Stimulated activated CD4-positive, alpha-beta T cell treated with anti-CD3 and anti-CD28 coated beads, Interleukin-1b, Interleukin-23, amount 100 ng/mL, for 48 hours (primary cell): ENCODE data around the gene TUBG1.
A peak's percentile ranks its signal among the peaks of the same experiment; 100 is the strongest.
"Not testable (repeated sequence)": the region's sequence is repeated elsewhere in the genome, so short reads cannot be mapped to it uniquely, and the experiment has no call there.

Source experiments
- DNase-seq: peaks from one replicate; pipeline ENCODE4 v3.0.0-alpha.2; 2020

Gene TUBG1

DNA sequence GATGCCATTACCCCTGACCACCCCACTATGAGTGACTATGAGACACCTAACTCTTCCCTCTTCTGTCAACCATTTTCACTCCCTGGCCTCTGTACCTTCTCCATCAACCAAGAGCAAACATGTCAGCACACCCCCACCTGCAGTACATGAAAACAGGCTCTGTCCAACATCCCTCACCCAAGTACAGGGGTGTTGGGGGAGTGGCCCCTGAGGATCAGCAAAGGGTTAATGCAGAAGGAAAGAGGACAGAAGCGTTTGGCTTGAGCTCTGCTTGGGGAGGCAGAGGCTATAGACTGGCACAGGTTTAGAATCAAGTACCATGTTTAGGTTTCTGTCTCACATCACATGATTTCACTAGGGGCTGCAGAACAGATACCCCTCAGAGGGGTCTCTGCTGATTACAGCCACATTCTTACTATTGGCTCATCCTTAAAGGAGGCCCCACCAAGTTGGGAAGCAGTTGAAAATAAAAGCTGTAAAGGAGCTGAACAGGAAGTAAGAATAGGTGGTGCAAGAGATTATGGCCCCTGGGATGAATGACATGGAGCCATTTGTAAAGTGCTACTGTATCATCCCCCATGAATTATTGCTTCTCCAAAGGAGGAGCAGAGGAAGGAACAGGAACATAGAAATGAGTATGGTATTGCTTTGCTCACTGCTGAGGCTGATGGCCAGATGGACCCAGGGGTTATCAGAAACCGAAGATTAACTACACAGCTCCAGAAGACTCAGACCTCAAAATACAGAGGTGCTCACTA, 29.5 kb upstream of the TUBG1 start:
- no peak for DNase-seq

GRCh38 chr17:42581744-42582270, 27.7 kb upstream of the TUBG1 start:
- DNase-seq = no peak

DNA sequence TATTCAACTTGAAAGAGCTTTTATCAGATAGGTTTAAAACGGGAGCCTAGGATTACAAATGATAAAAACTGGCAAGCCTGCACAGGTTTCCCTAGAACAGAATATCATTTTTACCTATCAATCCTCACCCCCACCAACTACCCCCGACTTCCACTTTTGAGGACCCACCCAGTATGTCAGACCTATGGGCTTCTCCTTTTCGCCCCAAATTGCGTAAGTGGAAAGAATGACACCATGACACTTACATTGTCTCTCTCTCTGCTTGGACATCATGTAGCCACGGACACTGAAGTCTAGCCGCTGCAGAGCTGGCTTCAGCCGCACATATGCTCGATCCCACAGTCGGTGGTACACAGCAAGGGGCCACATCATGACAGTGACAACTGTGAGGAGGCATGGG, 24.6 kb upstream of the TUBG1 start:
- no peak for DNase-seq

DNA sequence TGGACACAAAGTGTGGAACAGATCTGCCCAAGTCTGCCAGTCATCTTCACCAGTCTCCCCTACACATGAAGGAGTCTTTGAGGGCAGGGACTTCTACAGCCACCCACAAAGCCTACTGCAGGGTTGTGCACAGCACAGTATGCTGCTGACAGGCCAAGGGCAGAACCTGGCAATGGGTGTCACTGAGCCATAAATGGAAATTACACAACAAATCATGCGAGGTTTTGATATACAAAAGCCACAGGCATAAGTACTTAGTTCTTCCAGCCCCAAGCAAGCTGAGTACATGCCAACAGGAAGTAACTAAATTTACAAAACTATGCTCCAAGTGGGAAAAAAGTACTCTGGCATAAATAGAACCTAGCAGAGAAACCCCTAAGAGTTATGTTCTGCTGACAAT, 24.1 kb upstream of the TUBG1 start:
- no peak for DNase-seq

DNA sequence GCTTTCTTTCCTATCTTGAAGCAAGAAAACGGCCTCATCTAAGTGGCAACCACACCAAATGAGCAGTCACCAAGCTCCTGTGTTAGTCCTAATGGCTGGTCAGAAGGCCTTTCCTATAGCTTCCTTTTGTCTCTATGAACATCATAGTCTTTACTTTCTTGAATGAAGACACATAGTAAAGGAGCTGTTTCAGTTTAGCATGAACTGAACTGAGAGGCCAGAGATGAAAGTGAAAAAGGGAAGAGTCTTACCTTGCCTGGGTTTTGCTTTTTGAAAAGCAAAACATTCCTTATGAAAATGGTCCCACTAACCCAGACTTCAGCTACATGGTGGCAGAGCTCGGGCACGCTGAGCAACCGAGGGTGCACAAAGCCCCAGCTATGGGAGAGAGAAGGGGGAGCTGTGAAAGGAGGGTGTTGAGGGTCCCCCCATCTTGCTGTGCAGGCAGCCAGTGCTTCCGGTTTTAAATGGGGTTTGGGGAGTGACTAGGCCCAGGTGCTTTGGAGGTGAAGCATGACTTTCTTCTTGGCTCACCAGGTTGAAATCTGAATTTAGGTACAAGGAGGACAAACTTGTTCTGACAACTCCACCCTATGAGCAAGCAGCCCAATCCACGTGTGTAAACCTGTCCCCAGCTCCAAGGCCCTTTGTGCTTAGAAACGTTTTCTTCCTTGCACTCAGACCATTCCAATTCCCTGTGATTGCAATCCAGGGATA, 22.8 kb upstream of the TUBG1 start:
- DNase-seq = no peak

- no peak for DNase-seq
These were observed 18.6 kb upstream of the TUBG1 start for GRCh38 chr17:42590886-42591285.

DNA sequence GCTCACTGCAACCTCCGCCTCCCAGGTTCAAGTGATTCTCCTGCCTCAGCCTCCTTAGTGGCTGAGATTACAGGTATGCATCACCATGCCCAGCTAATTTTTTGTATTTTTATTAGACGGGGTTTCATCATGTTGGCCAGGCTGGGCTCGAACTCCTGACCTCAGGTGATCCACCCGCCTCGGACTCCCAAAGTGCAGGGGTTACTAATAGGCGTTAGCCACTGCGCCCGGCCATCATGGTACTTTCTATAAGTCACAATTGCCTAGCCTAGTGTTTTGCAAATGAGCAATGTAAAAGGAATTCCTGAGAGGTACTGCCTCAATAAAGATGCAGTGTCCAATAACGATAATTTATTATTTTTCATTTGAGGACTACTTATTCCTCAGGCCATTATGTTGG, 18.1 kb upstream of the TUBG1 start:
- DNase-seq = no peak

DNA sequence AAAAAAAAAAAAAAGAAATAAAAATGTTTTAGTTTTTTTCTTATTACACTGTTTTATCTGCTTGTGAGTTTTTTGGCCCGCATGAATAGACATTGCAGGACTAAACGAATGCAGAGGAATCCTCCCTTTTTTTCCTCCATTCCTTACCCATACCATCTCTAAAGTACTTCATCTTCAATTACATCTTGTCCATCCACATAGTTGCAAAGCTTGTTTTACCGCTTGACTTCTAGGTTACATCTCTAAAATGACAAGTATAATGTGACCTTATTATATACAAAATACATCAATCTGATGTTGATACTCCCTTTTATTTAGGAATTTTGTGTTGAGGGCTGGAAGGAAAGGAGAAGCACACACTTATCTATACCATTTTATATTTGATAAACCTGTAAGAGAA, 13.1 kb upstream of the TUBG1 start:
- no peak for DNase-seq

DNA sequence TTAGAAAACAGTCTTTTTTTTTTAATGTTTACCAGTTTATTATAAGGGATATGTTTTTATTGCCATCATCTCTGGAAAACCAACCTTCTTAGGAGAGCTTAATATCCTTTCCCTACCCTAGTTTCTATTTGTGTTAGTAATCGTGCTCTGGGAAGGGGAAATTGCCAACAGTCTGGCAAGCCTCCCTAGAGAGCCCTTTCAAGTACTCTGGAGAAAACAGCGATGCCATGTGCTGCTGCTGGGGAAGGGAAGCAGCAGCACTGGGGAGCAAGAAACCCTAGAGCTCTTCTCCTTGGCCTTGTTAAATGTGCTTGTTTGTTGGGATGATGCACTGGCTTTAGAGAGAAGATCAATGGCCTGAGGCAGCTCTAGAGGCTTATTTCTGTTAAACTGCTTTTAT, 10.6 kb upstream of the TUBG1 start:
- DNase-seq = no peak

DNA sequence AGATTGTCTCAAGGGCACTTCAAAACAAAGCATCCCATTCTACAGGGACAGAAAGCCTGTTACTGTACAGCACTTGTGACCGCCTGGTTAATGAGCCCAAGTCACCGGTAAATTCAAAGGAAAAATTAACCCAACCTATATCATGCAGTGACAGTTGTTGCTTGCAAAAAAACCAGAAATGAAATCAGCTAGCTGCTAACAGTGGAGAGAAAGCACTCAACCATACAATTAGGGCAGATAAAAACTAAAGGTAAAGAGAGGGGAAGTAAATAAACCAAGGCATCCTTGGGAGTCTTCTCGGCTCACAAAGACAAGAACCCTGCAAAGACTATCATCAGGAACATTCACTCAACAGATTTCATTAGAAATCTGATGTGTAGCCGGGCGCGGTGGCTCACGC, 6.2 kb upstream of the TUBG1 start:
- DNase-seq = no peak

DNA sequence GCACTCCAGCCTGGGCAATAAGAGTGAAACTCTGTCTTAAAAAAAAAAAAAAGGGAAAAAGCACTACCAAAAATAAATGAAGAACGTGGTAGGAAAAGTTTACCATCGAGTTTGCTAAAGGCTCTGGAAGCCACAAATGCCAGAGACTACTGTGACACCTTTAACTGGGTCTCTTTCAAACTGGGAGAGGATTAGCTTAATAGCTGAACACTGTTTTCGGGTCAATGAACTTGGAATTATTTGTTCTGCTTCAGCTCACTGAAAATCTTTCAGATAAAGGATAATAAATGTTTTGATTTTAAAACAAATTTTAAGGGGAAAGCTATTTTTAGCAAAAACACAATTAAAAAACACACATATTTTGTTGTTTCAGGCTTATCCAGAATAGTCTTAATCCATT, 1.7 kb upstream of the TUBG1 start:
- DNase-seq = no peak

DNA sequence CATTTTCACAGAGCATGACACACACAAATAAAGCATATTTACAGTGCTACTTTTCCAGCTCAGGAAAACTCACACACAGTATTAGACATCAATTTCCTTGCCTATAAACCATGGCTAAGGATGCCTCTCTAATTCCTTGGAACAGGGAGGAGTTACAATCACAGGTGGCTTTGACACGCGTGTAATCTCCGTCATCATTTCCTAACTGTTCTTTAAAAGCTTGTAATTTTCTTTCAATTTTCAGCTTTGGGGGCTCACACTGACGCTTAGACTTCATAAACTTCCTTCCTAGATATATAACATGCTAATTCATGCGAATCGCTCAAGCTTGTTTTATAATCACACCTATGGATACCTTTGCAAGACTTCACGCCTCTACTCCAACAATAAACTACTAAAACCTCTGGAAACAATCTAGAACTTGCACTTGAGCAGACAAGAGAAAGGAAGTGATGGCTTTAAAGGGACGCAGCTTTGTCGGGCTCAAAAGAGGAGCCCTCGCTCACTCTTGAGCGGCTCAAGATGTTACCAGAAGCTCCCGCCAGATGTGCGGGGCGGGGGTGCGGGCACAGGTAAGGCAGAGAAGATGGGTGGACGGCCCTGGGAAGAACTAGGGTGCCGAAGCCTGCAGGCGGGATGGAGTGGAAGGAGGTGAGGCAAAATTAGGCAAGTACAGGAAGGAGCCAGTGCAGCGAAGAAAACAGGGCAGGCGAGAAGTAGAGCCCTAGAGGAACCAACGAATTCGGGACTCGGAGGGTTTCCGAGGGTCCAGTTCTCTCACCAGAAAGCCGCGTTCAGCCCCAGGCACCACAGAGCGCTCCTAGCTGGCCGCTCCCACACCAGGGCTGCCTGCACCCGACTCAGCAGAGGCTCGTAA, 940 bp upstream of the TUBG1 start:
- peak; percentile 16 for DNase-seq

- DNase-seq = peak; percentile 13
These were observed 625 bp downstream of the TUBG1 start for GRCh38 chr17:42609814-42610801.

DNA sequence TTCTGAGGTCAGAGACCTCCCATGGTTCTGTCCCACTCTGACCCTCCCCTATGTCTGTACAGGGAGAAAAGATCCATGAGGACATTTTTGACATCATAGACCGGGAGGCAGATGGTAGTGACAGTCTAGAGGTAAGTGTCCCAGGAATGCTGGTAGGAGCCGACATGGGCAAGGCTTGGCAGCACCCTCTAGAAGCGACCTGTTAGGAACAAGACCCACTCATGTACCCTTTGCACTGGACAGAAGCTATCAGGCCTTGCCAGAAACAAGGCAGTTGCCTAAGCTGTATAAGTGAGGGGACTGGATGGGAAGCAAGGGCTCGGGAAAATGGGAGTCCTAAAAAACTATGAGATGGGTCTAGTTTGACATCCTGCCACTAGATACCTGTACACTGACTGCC, 2.5 kb downstream of the TUBG1 start:
- DNase-seq = no peak

GRCh38 chr17:42613699-42614295, 4.3 kb downstream of the TUBG1 start:
- DNase-seq = no peak

- no peak for DNase-seq
These were observed 8.5 kb downstream of the TUBG1 start for GRCh38 chr17:42617956-42618431.

DNA sequence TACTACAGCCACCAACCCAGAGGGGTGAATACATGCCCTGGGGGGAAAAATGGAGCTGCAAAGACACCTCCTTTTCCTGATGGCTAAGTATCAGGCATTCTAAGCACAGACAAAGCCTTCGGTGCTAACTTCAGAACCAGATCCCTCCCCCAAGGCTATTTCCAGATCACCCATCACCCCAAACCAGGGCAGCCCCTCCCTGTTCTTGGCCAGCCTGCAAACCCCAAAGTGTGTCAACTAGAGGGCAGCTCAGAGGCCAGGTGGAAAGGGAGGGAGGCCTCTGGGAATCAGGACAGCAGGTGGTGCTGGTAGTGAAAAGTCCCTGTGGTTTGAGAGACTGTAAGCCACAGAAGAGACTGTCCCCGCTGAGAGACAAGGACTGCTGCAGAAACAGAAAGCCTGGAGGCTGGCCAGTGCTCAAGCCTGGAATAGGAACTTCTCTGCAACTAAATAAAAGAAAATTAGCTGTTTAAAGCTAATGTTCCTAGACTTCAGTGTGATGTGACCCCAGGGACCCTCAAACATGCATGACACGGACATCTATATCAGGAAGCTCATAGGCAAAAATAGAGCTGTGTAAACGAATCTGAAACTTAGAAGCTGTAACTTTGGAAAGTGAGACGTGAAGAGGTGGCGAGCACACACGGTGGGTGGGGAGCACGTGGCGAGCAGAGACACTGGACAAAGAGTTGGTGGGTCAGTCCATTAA, 9.1 kb downstream of the TUBG1 start:
- no peak for DNase-seq

GRCh38 chr17:42621987-42622386, 12.5 kb downstream of the TUBG1 start:
- not testable (repeated sequence) for DNase-seq

GRCh38 chr17:42623271-42623670, 13.8 kb downstream of the TUBG1 start:
- DNase-seq = no peak

GRCh38 chr17:42623732-42624596, 14.5 kb downstream of the TUBG1 start:
- DNase-seq = no peak
